ENCODE results near the gene KRT76. TPM values are rescaled to one million over a fixed set of nuclear protein-coding genes. Genes with fewer than 3 reads are reported as not detected.
"Not testable (repeated sequence)": the region's sequence is repeated elsewhere in the genome, so short reads cannot be mapped to it uniquely, and the experiment has no call there.

KRT76 gene
- total RNA-seq, 1 donor from 2014 or later = not detected

DNA sequence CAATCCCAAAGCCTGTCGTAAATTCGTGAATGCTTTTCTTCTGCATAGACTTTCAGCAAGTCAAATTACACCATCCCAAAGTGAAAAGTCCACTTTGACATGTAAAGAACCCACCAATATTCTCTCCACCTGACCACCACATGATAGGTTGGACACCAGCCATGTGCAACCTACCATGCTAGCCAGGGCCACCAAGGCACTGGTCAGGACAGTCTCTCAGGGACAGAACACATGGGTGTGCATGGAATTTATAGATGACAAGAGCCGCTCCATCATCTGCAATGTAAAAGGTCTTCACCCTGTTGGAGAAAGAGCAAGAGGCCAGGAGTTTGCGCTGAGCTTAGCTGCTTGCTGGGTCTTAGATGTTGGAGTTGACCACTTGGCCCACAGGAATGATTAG lies 5.4 kb upstream of the KRT76 start:
- intact Hi-C loops (cut with micrococcal nuclease) = no loop called here

DNA sequence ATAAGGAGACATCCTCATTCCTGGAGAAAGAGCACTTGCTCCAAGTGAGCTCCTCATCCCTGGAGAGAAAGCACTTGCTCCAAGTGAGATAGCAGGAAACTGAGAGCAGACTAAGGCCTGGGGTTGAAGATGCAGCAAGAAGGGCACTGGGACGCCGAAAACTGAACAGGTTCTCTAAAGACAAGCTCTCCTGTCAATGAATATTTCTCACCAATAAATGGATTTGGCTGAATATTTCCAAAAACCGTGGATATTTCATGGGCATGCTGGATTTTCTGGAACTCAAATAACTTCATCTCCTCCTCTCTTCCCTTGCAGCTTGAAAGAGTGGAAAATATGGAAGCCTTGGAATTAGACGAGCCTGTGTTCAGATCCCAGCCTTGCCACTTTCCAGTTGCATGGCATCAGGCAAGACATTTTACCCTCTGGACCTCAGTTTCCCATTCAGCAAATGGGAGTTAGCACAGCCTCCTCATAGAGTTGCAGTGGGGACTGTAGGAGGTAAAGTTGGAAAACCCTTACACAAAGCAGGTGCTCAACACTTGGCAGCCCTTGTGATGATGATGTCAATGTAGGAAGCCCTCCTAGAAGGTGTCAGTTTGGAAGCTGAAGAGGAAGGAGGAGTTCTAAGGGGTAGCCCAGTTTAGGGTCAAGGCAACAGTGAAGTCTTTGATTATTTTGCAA lies 4.4 kb upstream of the KRT76 start:
- intact Hi-C loops (cut with micrococcal nuclease) = no loop called here

DNA sequence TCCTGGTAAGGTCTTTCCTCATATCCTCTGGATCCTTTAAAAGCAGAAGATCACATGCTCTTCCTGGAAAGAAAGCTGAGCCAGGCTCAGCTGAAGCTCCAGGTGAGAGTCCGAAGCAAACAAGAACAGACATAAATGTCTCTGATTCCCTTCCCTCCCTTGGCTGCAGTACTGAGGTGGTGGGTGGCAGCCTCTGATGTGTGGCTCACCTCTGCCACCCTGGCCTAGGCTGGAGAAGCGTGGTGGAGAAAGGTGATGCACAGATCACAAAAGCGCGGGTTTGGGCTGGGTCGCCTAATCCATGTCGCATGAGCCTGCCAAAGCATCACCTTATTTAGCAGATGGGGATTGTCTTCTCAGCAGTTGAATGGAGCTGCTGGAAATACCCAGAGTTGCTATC lies 2.8 kb upstream of the KRT76 start:
- intact Hi-C loops (cut with micrococcal nuclease) = no loop called here

DNA sequence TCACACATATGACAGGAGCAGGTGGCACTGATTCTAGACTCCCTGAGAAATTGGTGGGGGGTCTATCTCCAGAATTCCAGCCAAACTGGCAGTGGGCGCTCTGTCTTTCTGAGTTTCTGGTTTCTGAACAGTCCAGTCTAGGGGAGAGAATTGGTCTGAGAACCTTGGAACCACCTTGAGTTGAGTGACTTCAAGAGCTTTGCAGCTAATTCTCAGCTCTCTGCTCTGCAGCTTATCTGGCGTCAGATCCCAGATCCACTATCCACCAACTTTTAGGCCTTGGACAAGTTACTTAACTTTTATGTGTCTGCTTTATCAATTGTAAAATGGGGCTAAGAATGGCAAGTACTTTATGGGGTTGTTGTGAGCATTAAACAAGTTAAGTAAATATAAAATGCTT lies 1.7 kb upstream of the KRT76 start:
- intact Hi-C loops (cut with micrococcal nuclease) = no loop called here

DNA sequence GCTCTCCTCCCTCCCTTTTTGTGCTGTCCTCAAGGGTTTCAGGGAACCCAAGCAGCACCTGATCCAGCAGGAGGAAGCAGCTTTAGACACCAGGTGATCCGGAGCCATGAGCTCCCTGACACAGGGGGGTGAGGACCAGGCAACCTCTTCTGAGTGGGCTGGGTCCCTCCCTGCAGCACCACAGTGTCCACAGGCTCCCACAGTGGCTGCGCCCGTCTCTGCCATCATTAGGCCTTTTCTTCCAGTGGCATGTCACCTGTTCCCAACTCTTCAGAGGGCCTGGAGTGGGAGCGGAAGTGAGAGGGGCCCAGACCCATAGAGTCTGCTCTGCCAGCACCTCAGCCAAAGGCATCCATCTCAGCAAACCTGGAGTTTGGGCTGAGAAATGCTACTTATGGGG lies 421 bp upstream of the KRT76 start:
- intact Hi-C loops (cut with micrococcal nuclease) = no loop called here

DNA sequence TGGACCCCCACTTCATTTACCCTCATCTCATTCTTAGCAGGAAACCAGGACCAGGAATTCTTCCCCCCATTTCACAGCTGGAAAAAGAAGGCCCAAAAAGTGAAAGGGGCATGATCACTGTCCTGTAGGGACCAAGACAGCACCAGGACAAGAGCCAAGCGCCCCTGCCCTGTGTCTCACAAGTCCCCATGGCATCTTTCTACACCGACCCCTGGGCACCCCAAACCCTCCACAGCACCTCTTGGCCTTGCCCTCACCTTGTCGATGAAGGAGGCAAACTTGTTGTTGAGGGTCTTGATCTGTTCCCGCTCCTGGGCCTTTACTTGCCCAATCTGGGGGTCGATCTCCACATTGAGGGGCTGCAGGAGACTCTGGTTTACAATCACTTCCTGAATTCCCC lies 710 bp downstream of the KRT76 start:
- intact Hi-C loops (cut with micrococcal nuclease) = no loop called here

DNA sequence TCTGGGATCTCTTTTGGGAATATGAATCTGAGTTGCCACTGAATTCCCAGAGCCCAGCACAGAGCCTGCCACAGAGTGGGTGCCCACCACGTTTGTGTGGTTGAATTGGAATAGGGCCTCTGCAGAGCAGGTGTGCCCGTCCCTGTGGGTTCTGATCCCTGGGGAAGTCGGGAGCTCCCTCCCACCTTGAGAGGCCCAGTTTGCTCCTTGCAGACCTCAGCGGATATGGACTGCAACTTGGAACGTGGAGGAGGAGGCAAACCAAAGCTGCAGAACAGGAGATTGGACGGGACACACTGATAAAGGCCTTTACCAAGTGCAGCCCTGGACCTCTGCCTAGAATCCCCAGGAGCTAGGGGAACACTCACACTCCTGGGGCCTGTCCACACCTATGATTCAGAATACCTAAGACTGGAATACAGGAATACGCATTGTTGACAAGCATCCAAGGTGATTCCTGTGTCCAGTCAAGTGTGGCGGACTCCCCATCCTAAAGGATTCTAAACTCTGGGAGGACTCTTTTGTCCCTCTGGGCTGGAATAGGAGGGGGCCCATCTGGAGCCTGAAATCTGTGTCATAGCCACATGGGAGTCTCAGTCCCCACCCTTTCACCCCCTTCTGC lies 2.4 kb downstream of the KRT76 start:
- intact Hi-C loops (cut with micrococcal nuclease) = no loop called here

DNA sequence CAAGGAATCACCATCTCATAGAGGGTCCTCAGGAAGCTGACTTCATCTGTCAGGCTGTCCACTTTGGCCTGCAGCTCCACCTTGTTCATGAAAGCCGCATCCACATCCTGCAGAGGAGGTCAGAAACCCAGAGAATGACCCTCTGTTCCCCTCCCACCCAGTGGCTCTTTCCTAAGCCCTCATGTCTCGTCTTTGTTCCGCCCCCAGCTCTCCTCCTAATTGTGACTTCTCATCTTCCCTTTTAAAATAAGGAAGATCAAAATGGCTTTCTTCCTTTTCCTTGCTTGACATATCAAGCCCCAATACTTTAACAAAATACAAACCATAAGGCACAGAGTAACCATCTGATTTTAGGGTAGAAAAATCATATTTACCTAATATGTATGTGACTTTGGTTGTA lies 4.4 kb downstream of the KRT76 start:
- intact Hi-C loops (cut with micrococcal nuclease) = no loop called here

DNA sequence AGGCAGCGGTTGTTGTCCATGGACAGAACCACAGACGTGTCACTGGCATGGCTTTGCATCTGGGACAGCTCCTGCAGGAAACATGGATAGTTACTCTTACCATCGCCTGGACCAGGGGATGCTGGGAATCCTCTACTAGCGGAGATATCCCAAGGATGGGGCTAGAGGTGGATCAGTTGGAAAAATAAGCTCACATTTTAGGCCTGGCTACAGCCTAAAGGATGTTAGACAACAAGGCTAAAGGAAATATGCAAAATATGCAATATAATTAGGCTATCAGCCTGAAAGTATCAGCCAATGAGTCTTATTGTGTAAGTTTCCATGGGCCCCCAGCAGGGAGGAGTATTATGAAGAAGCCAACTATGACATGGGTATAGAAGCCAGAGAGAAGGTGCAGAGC lies 5.0 kb downstream of the KRT76 start:
- intact Hi-C loops (cut with micrococcal nuclease) = no loop called here

DNA sequence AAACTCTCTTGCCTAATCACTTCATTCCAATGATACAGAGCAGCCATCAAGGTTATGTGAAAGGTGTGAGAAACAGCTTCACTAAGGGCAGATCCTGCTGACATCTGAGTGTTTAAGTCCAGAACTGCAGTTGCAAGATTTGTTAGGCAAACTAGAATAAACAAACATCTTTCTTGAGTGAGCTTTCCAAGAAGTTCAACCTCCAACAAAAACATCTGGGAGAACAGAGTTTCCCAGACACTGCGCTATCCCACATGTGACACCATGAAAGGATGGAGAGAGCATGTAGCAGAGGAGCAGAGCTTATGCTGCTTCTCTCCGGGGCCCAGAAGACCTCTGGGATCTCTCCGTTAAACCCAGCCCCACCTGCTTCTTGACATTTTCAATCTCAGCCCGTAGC lies 5.6 kb downstream of the KRT76 start:
- intact Hi-C loops (cut with micrococcal nuclease) = no loop called here

DNA sequence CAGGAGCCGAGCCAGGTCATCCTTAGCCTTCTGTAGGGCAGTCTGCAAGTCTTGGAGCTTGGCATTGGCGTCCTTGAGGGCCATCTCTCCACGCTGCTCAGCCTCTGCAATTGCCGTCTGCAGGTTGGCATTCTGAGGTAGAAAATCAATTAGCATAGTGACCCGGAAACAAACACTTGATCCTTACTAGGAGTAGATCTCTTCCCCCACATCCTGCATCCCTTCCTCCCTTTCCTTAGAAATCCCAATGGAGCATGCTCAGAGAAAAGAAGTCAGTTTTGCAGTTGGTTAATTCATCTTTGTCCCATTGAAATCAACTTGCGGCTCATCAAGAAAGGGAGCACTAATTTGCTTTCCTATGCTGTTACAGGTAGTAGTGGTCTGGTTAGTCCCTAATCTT lies 6.1 kb downstream of the KRT76 start:
- intact Hi-C loops (cut with micrococcal nuclease) = no loop called here

DNA sequence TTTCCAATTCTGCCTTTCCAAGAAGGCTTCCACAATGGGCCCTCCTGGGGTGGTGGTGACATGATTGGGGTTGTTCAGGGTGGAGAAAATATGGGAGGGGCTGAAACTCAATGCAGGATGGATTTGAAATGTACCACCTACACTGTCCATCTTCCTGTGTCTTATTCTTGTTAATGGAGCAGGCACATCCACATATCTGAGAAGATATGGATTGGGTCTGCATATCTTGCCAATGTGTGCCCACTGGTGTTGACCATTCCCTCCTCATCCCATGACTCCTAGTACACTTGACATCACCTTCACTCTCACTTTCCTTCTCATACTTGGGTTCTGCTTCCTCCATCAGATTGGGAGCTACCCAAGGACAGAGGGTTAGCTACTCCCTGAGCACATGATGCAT lies 7.2 kb downstream of the KRT76 start:
- intact Hi-C loops (cut with micrococcal nuclease) = no loop called here

DNA sequence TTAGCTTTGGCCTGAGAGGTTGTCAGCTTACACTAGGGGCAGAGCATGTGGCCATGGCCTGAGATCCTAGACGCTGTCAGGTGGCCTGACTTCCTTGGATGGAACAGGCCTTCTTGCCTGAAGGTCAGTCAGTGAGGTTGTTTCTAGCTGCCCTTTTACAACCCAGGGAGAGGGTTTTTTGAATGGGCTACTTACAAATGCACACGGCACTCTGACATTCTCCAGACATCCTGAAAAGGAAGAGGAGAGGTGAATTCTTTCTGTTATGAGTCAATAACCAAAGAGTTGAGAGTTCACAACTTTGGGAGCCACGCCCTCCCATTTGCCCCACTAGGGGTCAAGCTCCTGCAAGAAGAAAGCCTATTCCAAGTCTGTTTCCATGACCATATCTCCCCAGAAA lies 7.8 kb downstream of the KRT76 start:
- intact Hi-C loops (cut with micrococcal nuclease) = no loop called here

DNA sequence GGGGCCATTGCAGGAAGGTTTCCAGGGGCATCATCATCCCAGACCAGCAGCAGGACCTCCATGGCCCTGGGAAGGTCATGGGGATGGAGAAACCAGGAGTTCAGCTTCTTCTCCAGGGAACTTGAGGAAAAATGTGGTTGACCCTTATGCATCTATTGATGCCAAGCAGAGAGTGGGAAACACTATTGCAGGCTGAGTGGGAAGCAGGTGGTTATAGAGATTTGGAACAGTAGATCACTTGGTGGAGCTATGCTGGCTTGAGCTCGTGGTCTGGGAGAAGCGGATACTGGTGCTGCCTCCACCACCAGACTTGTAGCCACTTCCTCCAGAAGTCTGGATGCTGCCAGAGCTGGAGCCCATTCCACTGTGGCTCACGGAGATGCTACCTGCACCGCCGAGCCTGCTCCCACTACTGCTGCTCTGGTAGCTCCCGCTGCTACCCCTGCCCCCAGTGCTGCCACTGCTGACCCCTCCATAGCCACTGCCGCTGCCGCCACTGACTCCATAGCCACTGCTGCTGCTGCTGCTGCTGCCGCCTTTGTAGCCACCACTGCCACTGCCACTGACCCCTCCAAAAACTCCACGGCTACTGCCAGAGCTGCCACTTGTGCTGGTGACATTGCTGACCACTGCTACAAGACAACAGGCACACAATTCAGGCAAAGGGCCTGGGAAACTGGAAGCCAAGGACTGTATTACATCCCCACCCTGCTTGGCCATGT lies 8.5 kb downstream of the KRT76 start:
- intact Hi-C loops (cut with micrococcal nuclease) = no loop called here

DNA sequence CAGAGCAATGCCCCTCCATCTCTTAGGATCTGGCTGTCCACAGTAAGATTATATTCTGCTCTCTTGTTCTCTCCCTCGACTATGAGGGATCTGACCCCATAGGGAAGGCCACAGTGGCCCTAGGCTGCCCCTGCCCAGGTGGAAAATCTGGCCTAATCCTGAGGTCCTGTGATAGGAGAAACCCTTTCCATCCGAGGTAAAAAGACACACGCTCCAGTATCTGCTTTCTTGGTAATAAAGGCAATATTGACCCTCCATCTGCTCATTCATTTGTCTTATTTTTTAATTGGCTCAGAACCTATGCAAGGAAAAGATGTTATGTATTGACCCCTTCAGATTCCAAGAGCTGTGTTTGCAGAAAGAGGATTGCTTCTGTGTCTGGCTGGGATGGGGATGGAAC lies 9.7 kb downstream of the KRT76 start:
- intact Hi-C loops (cut with micrococcal nuclease) = no loop called here

DNA sequence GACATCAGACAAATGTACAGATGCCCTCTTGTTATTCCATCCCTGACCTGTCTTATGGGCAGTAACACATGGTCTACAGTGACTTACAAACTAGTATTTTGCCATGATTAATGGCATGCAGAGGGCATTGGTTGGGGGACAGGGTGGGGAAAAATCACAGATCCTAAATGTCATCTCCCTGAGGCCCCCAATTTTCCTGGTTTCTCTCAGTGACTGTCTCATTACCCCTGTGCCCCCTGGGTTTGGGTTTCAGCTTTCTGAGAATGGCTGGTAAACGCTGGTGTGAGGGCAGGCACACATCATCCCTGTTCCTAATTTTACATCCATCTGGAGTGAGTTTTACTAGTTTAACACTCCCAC lies 10.1 kb downstream of the KRT76 start:
- intact Hi-C loops (cut with micrococcal nuclease) = no loop called here

DNA sequence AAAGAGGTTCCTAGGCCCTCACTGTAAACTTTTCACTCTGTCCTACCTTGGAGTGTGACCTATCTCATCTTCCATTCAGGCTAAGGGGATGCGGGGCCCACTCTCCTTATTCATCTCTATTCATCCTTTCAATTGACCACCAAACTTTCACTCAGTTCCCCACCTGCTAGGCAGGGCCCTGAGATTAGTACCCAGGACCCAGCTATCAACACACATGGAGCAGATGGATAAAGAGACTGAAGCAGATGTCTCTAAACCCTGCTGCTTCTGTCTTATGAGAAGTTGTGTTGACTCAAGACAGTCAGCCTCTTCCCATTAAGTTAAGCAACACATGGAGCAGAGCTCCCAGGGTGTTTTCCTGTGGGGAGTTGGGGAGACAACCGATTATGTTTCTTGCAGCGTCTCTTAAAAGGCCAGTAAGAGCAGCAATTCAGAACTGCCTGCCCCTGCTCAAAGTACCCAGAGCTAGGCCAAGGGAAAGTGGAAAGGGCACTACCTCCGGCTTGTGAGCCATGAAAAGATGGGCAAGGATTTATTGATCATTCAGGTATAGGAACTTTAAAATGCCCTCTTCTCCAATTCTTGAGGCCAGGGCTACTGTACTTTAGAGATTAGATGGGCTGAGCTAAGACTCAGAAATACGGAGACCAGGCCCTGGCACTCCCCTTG lies 10.7 kb downstream of the KRT76 start:
- intact Hi-C loops (cut with micrococcal nuclease) = no loop called here

DNA sequence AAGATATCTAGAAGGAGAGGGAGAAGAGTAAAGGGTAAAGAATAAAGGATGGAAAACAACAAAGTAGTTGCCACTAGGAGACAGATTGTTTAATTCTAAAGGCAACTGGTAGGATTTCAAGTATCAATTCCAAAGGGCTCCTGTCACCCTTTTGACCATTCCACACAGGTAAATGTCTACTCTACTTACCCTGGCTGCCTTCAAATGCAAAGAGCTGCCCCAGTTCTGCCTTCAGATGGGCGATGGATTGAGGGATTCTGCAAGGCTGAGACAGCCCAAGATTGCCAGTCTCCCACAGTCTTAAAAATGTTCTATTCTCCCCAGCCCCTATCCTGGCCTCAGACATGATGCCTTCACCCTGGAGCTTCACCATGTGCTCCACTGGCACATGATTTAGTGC lies 11.4 kb downstream of the KRT76 start:
- intact Hi-C loops (cut with micrococcal nuclease) = no loop called here

DNA sequence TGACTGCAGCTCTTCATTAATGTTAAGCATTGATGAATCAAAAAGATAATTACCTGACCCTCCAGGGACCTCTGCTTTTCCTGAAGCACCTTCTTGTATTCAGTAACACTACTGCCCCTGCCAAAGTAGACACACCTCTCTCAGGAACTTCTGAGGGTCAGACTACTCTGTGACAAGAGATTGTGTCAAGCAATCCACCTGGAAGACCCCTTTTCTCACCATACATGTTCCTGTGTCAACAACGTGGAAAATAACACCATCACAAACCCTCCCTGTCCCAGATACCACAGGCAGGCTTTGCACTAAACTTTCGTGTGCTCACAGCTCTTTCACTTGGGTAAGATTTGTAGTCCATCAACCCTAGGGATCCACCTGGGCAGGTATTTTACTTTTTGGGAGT lies 13.2 kb downstream of the KRT76 start:
- intact Hi-C loops (cut with micrococcal nuclease) = no loop called here

DNA sequence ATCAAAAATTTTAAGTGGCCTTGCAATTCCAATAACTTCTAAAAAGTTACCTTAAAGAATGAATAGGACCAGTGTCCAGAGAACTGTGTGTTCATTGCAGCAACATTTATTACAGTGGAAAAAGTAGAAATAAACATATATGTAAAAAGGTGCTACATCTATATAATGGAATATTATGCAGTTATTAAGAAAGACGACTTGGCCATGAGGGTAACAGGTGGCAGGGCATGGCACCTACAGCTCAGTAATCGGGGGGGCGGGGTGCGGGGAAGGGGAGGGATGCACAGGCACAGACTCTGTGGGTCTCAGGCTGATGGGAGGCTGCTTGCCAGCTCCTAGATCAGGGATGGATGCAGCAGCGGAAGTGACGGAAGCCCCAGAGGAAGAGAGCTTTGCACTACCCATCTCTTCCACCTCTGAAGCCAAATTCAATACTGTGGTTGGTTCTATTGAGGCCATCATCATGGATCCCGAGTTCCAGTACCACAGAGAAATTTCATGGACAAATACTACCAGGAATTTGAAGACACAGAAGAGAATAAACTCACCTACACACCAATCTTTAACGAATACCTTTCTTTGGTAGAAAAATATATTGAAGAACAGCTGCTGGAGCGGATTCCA lies 14.0 kb downstream of the KRT76 start:
- intact Hi-C loops (cut with micrococcal nuclease) = no loop called here

DNA sequence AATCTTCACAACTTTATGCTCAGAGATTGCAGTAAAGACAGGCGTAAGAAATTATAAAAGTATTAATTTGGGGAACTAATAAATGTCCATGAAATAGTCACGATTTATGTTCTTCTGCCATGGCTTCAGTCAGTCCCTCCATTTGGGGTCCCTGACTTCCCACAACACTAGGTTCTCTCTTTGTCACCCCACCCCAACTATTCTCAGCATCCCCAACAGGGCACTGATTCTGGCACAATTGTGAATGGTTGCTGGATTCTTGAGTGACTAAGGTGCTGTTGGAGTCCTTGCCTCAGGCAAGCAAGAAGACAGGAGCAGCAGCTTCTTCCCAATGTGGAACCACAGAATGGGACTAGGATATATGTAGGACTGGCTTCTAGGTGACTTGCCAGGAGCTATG lies 15.3 kb downstream of the KRT76 start:
- intact Hi-C loops (cut with micrococcal nuclease) = no loop called here

DNA sequence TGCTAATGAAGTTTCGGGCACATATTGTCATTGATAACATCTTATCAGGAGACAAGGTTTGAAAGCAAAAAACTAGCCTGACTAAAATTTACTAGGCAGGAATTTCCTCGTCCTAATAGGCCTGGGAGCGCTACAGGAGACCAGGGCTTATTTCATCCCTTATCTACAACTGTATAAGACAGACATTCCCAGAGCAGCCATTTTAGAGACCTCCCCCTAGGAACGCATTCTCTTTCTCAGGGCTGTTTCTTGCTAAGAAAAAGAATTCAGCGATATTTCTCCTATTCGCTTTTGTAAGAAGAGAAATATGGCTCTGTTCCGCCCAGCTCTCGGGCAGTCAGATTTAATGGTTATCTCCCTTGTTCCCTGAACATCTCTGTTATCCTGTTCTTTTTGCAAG lies 15.9 kb downstream of the KRT76 start:
- intact Hi-C loops (cut with micrococcal nuclease) = not testable (repeated sequence)
